Osteocyte (in vitro differentiated cells): ENCODE data around the gene ZNF44. TPM values are rescaled to one million over a fixed set of nuclear protein-coding genes. Genes with fewer than 3 reads are reported as not detected.

Experiments
- DNase-seq: peaks from one replicate; pipeline ENCODE4 v3.0.0; 2021; ENCODE audit warnings: mixed read lengths; ENCODE audit not compliant: unreplicated experiment; ENCODE audit errors: extremely low spot score
- H3K27ac Mint-ChIP-seq: one replicate; pipeline ENCODE4 v1.8.0; 2021; ENCODE audit warnings: mild to moderate bottlenecking, mixed read lengths; ENCODE audit not compliant: unreplicated experiment
- H3K27me3 Mint-ChIP-seq: one replicate; pipeline ENCODE4 v1.8.0; 2021; ENCODE audit warnings: mixed read lengths; ENCODE audit not compliant: unreplicated experiment
- H3K36me3 Mint-ChIP-seq: one replicate; pipeline ENCODE4 v1.8.0; 2021; ENCODE audit warnings: mixed read lengths; ENCODE audit not compliant: unreplicated experiment
- H3K4me1 Mint-ChIP-seq: one replicate; pipeline ENCODE4 v1.8.0; 2021; ENCODE audit warnings: mixed read lengths; ENCODE audit not compliant: unreplicated experiment
- H3K4me3 Mint-ChIP-seq: one replicate; pipeline ENCODE4 v1.8.0; 2021; ENCODE audit warnings: mild to moderate bottlenecking, moderate library complexity, mixed read lengths; ENCODE audit not compliant: unreplicated experiment
- H3K9me3 Mint-ChIP-seq: one replicate; pipeline ENCODE4 v1.8.0; 2021; ENCODE audit warnings: mixed read lengths; ENCODE audit not compliant: unreplicated experiment
- total RNA-seq: library from RNA; stranded (reverse); gene quantifications from 2 replicates; pipeline ENCODE4 v1.2.1, GENCODE V29; 2021
- TF ChIP-seq, protein P1 (sequence below): fragments of 200-600 bp; sonication (generic); IDR thresholded peaks from 2 replicates; pipeline ENCODE4 v1.5.0; 2021; ENCODE audit warnings: antibody characterized with exemption, mild to moderate bottlenecking, moderate library complexity

ZNF44 gene
- total RNA-seq, 1 donor from 2014 or later, result 7.8 TPM

DNA sequence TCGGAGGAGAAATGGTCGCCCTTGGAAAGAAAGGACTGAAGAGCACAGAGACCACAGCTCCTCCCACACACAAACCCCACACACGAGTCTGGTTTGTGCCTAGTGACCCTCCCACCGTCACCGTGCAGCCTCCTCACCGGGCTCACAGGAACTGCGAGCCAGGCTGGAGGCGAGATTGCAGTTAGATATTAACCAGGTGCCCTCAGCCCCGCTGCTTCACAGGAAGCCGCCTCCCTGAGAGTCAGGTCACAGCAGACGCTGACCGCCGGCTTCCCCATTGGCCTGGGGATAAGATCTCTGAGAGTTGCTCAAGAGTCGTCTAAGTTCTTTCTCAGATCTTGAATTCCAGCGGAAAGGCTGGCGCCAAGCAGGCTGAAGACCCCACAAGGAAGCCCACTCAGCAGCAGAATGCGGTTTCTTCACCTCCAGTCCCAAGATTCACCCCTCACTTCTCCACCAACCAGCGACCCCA lies 870 bp downstream of the ZNF44 start:
- DNase-seq, result peak; percentile 84
- Mint-ChIP-seq H3K36me3 (peaks cover 5% of the 10 kb centered on the region), H3K27ac (peak overlapping the region; percentile 95), H3K4me3 (peak overlapping the region; percentile 97), H3K27me3 (no peaks in the 10 kb centered on the region), H3K9me3 (no peaks in the 10 kb centered on the region), H3K4me1 (peaks cover 34% of the 10 kb centered on the region)
- TF ChIP-seq, protein P1, sequence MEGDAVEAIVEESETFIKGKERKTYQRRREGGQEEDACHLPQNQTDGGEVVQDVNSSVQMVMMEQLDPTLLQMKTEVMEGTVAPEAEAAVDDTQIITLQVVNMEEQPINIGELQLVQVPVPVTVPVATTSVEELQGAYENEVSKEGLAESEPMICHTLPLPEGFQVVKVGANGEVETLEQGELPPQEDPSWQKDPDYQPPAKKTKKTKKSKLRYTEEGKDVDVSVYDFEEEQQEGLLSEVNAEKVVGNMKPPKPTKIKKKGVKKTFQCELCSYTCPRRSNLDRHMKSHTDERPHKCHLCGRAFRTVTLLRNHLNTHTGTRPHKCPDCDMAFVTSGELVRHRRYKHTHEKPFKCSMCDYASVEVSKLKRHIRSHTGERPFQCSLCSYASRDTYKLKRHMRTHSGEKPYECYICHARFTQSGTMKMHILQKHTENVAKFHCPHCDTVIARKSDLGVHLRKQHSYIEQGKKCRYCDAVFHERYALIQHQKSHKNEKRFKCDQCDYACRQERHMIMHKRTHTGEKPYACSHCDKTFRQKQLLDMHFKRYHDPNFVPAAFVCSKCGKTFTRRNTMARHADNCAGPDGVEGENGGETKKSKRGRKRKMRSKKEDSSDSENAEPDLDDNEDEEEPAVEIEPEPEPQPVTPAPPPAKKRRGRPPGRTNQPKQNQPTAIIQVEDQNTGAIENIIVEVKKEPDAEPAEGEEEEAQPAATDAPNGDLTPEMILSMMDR, result no peak

- H3K27me3 Mint-ChIP-seq, result no peaks in the 10 kb centered on the region
These were observed 5.0 kb downstream of the ZNF44 start for GRCh38 chr19:12289790-12290065.

GRCh38 chr19:12287958-12288500 lies 6.7 kb downstream of the ZNF44 start:
- peak; percentile 5 for DNase-seq
- TF ChIP-seq, protein P1, result no peak
- H3K27me3 Mint-ChIP-seq, result no peaks in the 10 kb centered on the region
- H3K4me1 Mint-ChIP-seq, result peaks cover 22% of the 10 kb centered on the region
- H3K27ac Mint-ChIP-seq, result no peak overlapping the region
- H3K36me3 Mint-ChIP-seq, result peaks cover 15% of the 10 kb centered on the region
- no peak overlapping the region for H3K4me3 Mint-ChIP-seq
- H3K9me3 Mint-ChIP-seq, result peaks cover 3% of the 10 kb centered on the region

More at GRCh38 chr19:12289790-12290065, 5.0 kb downstream of the ZNF44 start:
- no peak overlapping the region for H3K4me3 Mint-ChIP-seq
- H3K36me3 Mint-ChIP-seq, result peaks cover 11% of the 10 kb centered on the region
- H3K9me3 Mint-ChIP-seq, result no peaks in the 10 kb centered on the region
- H3K27ac Mint-ChIP-seq, result peak overlapping the region; percentile 86
- TF ChIP-seq, protein P1, result no peak
- peaks cover 31% of the 10 kb centered on the region for H3K4me1 Mint-ChIP-seq
- DNase-seq, result peak; percentile 49

GRCh38 chr19:12284631-12285030 lies 10.1 kb downstream of the ZNF44 start:
- H3K36me3 Mint-ChIP-seq, result peaks cover 20% of the 10 kb centered on the region

DNA sequence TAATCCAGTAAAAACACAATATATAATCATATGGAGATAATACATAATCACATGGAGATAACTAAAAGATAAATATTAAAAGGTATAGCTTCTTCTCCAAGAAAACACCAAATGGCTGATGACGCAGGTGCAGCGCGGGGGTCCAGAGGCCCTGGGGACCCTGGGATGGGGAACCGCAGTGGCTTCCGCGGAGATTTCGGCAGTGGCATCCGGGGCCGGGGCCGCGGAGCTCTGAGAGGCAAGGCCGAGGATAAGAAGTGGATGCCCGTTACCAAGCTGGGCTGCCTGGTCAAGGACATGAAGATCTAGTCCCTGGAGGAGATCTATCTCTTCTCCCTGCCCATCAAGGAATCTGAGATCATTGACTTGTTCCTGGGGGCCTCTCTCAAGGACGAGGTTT lies 10.5 kb downstream of the ZNF44 start:
- H3K9me3 Mint-ChIP-seq, result peaks cover 25% of the 10 kb centered on the region
- H3K27ac Mint-ChIP-seq, result no peak overlapping the region
- TF ChIP-seq, protein P1, result no peak

More at GRCh38 chr19:12284631-12285030, 10.1 kb downstream of the ZNF44 start:
- Mint-ChIP-seq H3K9me3 (peaks cover 21% of the 10 kb centered on the region), H3K27me3 (no peaks in the 10 kb centered on the region), H3K27ac (no peak overlapping the region), H3K4me3 (no peak overlapping the region), H3K4me1 (peaks cover 10% of the 10 kb centered on the region)
- TF ChIP-seq, protein P1, result no peak
- DNase-seq, result peak; percentile 76

More for the DNA sequence above, 10.5 kb downstream of the ZNF44 start:
- peaks cover 25% of the 10 kb centered on the region for H3K36me3 Mint-ChIP-seq
- H3K27me3 Mint-ChIP-seq, result no peaks in the 10 kb centered on the region
- peaks cover 6% of the 10 kb centered on the region for H3K4me1 Mint-ChIP-seq
- H3K4me3 Mint-ChIP-seq, result no peak overlapping the region
- peak; percentile 69 for DNase-seq
